Measurements from ENCODE around the gene TOMM40L.

TOMM40L gene

DNA sequence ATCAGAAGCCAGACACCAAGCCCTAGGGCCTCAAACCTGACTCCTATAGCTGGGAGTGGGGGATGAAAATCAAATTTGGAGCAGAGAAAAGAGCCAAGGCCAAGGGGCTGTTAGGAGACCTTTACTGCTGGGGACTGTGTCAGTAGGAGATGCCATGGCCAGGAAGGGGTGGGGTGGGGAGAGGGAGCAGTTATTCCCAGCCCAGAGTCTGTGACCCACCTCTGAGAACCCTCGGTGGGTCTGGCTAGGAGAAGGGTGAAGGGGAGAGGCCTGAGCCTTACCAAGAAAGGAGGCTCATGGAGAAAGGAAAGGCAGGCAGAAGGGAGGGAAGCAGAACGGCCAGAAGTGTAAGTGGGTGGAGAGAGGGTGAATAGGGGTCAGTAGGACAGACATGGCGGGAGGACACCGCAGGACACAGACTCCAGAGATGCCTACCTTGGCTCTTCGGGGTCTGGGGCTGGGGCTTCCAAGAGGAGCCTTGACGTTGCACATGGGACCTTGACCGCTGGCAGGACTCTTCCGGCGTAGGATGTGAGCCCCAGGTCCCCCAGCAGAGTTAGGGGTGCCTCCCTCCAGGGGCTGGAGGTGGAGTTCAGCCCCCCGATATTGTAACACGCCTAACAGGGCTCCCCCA is 28.2 kb upstream of the TOMM40L start:
- DNase-seq (ENCODE audit: low read depth in 2 of 2) = no peak

DNA sequence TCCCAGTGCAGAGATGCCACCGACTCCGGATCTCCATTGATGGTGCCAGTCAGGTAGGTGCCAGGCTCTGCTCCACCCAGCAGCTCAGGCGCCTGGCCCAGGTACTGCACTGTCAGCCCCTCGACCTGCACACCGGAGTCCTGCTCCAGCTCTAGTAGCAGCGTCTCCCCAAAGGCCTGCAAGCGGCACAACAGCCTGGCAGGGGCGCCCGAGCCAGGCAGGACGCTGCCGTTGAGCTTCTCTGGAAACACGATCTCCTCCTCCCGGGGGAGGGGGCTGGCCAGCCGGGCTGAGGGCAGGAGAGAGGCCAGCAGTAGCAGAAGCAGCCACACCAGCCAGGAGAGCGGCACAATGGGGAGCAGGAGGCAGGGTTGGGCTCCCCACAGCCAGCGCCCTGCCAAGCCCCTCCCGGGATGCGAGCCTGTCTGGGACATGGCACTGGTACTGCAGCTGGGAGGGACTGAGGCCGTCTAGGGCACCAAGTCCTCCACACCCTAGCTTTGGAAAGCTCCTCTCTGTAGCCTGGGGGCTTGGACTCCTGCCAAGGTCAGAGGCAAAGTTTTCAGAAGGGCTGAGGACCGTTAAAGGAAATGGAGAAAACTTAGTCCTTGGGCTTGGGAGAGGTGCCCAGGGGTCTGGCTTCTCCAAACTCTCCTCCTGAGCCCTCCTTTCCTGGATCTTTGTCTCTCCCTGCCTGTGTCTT is 27.5 kb upstream of the TOMM40L start:
- no peak for DNase-seq (ENCODE audit: low read depth in 2 of 2)

DNA sequence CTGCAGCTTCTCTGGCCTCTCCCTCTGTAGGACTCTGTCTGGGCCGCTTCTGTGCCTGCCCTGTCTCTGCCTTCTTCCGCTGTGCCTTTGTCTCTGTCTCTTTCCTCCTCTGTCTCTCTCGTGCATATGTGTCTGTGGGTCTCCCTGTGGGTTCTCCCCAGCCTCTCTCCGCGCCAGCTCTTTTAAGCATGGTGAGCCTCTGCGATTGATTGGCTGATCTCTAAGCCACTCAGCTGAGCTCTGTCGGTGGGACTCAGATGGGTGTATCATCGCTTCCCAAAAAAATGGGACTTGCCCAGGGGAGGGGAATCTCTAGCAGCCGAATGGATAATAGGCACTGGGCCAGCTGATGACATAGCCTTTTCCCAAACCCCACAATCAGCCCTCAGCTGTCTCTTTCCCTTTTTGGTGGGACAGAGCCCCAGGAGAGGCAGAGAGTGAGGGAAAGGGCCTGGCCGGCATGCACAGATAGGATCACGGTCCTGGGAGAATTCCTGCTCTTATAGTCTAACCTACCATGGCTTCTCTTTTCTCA is 26.9 kb upstream of the TOMM40L start, which contains the start of gene ADAMTS4:
Gene ADAMTS4 (minus strand): TSS at position 158 of the 535 bp plus-strand sequence. CDS start 427 bp downstream, outside the sequence.
- DNase-seq (ENCODE audit: low read depth in 2 of 2) = peak; percentile 91 to 93

DNA sequence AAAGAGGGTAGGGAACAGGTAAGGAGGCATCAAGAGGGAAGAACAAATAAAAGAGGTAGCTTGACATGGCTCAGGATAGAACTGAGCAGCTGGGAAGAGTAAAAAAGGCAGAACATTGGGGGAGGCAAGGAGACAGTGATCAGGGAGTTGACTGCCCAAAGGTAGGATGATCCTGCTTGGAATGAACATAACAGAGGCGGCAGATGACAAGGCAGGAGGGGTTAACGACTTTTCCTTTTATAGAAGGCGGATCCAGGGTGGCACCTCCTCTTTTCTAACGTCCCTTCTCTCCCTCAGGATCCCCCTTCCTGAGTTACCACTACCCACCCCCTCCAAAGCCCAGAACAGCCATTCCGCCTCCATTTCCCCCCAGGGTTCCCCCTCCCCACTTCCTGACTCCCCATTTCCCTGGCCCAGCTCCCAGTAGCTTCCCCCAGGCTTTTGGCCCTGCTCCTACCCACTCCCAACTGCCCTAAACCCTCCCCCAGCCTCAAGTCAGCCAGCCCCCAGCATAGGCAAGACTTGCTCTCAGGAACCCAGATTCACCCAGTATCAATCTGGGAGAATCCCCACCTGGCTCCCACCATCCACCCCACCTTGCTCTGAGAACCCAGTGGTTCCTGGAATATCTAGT is 26.2 kb upstream of the TOMM40L start:
- DNase-seq (ENCODE audit: low read depth in 2 of 2) = no peak

DNA sequence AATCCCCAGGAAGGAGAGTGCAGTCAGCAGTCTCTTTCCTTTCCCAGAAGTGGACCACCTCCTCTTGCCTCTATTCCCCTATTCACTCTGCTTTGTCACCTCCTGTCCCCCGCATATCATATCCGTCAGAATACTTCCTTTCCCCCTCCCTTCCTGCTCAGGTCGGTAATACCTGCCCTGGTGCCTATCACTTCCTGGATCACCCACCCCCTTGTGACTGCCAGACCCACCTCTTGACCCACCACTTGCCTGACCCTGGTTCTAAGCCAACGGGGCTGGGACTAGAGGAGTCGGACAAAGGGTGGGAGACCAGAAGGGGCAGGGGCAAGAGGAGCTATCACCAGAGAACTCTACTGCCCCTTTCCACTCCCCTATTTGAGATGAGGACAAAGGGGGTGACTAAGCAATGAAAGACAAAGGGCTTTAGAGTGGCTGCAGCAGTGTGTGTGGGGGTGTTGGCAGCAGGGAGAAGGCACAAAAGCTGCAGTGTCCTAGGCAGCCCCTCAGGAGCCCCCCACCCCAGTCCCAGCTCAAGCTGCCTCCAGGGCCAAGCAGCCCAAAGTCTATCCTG is 25.4 kb upstream of the TOMM40L start:
- DNase-seq (ENCODE audit: low read depth in 2 of 2) = no peak

DNA sequence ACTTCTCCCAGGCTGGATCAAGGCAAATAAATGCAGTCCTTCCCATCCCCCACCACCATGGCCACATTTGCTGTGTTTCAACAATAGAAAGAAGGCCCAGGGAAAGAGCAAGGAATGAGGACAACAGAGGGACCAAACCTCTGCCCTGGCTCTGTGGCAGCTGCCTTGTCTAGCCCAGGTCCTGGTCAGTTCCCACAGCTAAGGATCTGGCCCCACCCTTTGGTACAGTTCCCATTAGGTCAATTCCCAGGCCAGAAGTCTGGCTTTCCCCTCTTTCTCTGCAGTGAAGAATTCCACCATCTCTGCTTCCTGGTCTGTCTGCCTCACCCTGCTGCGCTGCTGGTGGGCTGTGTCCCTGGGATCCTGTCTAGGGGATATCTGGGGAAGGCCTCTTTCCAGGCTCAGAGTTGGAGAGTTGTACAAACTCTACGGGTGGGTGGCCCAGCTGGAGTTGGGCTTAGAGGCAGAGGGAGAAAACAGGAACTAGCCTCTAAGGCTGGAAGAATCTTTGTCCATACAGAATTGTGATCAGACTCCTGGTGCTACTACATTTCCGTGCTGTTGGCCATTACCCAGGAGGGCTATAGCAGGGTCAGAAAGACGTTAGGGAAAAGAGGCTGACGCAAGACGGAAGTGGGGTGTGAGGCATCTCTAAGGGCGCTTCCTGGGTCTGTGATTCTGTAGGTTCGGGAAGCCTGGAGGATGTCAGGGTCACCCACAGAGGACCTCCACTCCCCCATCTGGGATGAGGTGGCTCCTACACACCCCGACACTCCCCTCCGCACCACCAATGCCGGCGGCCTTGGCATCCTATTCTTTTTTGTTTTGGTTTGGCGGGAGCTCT is 24.6 kb upstream of the TOMM40L start:
- no peak for DNase-seq (ENCODE audit: low read depth in 2 of 2)

DNA sequence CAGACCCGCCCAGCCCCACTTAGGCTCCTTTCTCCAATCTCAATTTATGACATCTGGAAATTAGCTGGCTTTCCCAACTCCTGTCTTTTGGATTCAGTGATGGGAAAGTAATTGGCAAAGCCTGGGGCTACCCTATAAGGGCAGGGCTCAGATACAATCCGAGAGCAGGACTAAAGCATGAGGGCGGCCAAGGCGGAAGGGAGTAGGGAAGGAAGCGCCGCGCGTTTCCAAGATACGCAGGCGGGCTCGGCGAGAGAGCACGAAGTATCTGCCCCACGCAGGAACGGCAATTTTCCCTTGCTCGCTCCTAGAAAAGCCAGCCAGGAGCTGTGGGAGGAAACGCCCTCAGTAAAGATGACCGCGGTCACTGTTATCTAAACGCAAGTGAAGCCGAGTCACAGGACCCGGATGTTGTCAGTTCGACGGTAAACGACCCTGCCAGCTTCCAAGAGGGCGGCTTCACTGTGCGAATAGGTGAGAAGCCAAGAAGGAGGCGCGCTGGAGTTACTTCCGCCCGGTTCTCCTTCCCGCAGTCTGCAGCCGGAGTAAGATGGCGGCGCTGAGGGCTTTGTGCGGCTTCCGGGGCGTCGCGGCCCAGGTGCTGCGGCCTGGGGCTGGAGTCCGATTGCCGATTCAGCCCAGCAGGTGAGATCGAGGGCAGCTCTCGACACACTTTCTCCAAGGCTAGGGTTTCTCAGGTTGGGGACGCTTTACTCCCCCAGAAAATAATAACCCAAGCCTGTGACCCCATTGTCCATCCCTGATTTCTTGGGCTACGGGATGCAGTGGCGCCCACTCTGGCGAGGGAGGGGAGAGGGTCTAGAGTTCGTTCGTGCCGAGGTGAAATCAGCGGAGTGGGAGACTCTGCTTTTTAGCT is 23.8 kb upstream of the TOMM40L start, which contains the start of gene NDUFS2:
Gene NDUFS2 (plus strand): TSS at position 532 of the 877 bp plus-strand sequence. CDS start 19 bp downstream, at position 551.
- DNase-seq (ENCODE audit: low read depth in 2 of 2) = peak; percentile 97

DNA sequence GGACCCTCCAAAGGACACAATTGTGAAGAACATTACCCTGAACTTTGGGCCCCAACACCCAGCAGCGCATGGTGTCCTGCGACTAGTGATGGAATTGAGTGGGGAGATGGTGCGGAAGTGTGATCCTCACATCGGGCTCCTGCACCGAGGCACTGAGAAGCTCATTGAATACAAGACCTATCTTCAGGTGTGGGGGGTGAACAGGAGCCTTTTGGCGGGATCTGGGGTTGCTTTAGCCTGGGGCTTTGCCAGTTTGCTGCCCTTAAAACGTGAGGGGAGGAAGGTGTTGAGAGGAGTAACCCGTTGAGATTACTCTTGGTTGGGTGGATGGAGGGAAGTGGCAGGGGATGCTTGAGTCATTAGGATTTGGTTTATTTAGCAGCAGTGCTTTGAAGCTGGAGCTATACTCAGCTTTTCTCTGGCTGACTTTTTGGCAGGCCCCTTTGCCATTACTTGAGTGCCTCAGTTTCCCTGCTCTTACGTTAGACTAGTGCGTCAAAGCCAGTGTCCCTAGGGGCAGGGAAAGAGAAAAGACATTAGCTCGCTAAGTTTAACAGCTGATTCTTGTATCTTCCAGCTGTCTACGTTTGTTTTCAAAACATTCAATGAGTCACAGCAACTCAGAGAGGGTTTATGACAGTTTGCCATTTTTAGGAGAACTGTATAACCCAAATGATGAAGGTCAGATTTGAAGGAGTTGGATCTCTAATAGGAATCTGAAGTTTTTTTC is 19.3 kb upstream of the TOMM40L start:
- DNase-seq (ENCODE audit: low read depth in 2 of 2) = no peak

DNA sequence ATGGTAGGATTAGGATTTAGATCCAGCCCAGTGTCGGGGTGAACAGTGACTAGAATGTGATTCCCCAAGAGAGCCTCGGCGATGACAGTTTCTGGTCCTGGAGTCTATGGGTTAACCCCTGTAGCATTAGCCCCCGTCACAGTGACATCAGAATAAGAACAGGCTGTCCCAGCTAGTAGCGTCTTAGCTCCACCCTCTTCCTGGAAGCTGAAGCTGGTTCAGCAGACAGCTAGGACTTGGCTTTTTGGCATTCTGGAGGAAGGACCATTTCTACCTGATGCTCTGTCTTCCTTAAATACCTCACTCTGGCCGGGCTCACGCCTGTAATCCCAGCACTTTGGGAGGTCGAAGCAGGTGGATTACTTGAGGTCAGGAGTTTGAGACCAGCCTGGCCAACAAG is 18.7 kb upstream of the TOMM40L start:
- DNase-seq (ENCODE audit: low read depth in 2 of 2) = no peak

DNA sequence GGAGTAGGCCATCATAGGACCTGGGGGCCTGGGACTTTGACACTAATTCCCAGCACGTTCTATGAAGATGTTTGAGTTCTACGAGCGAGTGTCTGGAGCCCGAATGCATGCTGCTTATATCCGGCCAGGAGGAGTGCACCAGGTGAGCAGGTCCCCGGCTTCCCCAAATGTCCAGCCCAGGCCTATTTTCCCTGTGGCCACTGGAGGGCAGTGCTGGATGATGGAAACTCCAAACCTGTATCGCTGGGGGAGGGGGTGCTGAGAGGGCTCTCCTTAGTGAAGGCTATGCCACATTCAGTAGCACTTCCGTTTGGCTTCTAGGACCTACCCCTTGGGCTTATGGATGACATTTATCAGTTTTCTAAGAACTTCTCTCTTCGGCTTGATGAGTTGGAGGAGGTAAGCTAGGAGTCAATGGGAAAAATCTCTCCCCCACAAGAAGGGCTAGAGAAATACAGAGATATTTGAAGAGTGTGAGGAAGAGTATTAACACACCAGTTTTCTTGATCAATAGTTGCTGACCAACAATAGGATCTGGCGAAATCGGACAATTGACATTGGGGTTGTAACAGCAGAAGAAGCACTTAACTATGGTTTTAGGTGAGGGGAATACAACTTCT is 16.0 kb upstream of the TOMM40L start:
- no peak for DNase-seq (ENCODE audit: low read depth in 2 of 2)

DNA sequence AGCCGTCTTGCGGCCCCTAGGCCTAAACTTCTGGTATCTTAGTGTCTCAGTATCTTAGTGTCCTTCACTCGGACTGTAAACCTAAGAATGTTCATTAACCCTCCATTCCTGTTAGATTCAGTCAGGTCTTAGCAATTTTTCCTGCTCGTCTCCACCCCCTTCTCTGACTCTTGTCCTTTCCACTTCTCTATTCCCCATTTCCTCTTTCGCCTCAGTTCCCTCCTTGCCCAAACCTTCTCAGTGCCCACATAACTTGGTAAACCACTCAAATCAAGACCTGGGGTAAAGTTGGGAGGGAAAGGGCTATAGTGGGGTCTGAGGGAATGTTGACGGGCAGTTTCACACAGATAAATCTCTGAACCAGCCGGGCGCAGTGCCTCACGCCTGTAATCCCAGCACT is 11.5 kb upstream of the TOMM40L start:
- no peak for DNase-seq (ENCODE audit: low read depth in 2 of 2)

DNA sequence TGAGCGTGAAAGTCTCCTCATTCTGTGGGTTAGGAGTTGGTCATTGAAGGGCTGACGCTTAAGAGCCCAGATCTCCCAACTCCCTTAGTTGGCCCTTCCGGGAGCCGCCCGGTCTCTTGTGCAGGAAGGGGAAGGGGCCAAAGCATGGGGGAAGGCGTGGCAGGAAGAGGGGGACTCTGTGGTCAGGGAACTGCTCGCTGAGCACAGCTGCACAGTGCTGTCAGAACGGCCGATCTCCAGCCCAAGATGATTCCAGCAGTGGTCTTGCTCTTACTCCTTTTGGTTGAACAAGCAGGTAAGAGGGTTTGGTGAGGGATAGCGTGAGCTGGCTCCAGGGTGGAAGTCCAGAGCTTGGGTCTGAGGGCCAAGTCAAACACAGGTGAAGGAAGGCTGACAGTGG is 10.8 kb upstream of the TOMM40L start, which contains the start of gene FCER1G:
Gene FCER1G (plus strand): TSS at position 220 of the 400 bp plus-strand sequence. CDS start 27 bp downstream, at position 247.
- DNase-seq (ENCODE audit: low read depth in 2 of 2) = no peak

DNA sequence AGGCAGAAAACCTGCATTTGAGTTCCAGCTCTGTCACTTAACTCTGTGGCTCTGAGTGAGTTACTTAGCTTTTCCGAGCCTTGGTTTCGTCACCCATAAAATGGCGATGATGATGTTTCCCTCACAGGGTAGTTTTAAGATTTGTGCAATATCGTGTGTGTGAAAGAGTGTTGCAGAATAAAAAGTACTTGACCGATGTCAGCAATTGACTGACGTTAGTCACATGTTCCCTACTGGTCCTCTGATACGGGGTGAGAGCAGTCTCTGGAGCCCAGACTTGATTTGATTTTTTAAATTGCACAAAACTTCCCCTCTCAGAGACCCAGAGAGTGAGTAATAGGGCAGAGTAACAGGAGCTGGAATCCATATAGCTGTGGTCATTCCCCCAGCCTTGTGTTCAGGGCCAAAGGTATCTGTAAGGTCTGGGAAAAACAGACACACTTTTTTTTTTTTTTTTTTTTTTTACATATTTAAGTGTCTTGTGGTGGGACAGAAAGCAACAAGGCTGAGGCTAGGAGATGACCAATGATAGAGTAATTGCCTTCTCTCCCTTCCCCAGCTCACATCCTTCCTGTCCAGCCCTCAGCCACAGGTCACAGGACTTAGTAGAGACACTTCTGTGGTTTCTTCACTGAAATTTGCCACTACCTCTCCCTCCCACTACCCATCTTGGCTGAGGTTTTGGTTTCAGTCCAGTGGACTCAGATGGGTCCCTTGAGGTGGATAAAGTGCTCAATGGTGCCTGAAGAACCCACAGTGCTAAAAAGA is 8.7 kb upstream of the TOMM40L start:
- no peak for DNase-seq (ENCODE audit: low read depth in 2 of 2)

DNA sequence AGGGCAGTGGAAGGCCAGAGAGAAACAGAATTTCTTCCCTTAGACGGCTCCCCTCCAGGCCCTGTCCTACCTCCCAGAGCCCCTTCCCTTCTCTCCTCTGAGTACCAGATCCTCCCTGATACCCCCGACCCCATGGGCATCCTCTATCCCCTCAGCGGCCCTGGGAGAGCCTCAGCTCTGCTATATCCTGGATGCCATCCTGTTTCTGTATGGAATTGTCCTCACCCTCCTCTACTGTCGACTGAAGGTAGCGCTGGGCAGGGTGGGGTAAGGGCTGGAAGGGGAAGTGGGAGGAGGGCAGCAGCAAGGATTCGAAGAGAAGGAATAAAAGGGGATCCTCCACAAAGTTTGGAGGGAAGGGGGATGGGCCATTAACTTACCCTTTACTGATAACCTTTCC is 8.0 kb upstream of the TOMM40L start:
- no peak for DNase-seq (ENCODE audit: low read depth in 2 of 2)

DNA sequence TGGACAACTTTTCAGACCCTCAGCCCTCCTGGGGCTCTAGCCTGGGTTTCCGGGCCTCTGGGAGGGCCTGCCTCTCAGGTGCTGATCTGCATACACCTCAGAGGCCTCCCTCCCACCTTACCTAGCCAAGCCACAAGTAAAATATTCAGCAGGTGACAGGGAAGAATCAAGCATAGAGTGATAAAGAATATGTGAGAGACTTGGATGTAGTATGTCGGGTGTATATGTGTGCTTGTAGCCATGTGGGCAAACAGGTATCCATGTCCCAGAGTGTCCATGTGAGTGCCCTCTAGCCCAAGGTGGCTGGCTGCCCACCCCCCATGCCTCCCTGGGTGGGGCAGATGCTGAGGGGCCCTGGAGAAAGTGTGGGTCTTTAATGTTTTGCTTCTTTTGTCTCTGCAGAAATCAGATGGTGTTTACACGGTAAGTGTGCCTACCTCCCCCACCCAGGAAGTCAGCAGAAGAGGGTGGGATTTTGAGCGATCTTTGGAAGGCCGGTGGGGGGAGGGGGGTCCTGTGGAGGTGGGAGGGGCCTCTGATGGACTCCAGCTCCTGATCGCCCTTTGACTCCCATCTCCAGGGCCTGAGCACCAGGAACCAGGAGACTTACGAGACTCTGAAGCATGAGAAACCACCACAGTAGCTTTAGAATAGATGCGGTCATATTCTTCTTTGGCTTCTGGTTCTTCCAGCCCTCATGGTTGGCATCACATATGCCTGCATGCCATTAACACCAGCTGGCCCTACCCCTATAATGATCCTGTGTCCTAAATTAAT is 7.4 kb upstream of the TOMM40L start:
- DNase-seq (ENCODE audit: low read depth in 2 of 2) = no peak

DNA sequence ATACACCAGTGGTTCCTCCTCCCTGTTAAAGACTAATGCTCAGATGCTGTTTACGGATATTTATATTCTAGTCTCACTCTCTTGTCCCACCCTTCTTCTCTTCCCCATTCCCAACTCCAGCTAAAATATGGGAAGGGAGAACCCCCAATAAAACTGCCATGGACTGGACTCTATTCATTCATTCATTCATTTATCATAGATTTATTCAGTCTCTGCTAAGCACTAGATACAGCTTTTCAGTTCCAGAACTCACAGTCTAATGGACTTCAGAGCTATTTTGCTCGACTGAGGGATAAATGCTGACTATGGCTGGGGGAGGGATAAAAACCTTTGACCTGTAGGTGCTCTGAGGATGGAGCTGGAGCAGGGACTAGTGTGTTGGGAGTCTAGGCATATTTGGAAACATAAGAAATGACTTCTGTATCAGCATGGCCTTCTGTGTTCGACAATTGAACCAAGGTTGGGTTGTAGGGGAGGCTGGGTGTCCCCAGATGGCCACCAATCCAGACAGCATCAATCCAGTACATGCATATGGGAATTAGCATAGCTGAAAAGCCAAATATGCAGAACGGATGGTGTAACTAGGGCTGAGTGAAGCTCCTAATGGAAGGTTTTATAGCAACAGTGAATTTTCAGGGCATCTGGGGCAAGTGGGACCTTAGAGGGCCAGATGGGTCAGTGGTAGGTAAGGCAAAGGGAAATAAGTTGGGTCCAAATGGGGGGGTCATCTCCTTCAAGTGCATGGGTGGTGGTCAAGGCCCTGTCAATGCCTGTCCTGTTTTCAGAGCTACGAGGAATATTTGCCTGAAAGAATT is 6.6 kb upstream of the TOMM40L start:
- DNase-seq (ENCODE audit: low read depth in 2 of 2) = no peak

DNA sequence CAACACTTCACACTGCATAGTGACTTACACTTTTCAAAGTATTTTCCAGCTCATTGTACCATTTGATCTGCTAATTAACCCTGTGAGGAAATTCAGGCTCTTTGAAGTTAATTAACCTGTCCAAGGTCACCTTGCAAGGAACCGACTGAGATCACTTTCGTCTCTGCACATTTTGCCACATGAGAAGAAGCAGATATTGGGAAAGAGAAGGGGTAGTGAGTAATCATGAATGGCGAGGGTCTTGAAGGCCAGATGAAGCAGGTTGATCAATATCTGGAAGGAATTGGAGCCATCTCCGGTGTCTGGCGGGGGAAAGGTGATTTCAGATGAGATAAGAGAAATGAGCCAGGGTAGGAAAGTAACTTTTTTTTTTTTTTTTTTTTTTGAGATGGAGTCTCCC is 5.9 kb upstream of the TOMM40L start:
- no peak for DNase-seq (ENCODE audit: low read depth in 2 of 2)
